KMS-11 (cell line): ENCODE results near the gene EIF4G1.
A peak's percentile ranks its signal among the peaks of the same experiment; 100 is the strongest.

ENCODE experiments used
- H2AFZ ChIP-seq: fragments of 200-600 bp; sonication (generic); 2 replicates; pipeline ENCODE4 v1.6.1; 2016; ENCODE audit warnings: antibody characterized with exemption, mixed run types, low read depth
- H3K27ac ChIP-seq: fragments of 200-600 bp; sonication (generic); 2 replicates; pipeline ENCODE4 v1.6.1; 2016; ENCODE audit warnings: mild to moderate bottlenecking, mixed run types
- H3K27me3 ChIP-seq: fragments of 200-600 bp; sonication (generic); 2 replicates; pipeline ENCODE4 v1.6.1; 2017; ENCODE audit warnings: mild to moderate bottlenecking, low read depth, mixed run types, moderate library complexity; ENCODE audit not compliant: insufficient read depth
- H3K36me3 ChIP-seq: fragments of 200-600 bp; sonication (generic); 2 replicates; pipeline ENCODE4 v1.6.1; 2017; ENCODE audit warnings: mild to moderate bottlenecking, mixed run types; ENCODE audit not compliant: insufficient read depth
- H3K4me1 ChIP-seq: fragments of 200-600 bp; sonication (generic); 2 replicates; pipeline ENCODE4 v1.6.1; 2016; ENCODE audit warnings: mild to moderate bottlenecking, low read depth, mixed run types; ENCODE audit not compliant: poor library complexity, severe bottlenecking
- H3K4me2 ChIP-seq: fragments of 200-600 bp; sonication (generic); 2 replicates; pipeline ENCODE4 v1.7.0; 2016; ENCODE audit warnings: mild to moderate bottlenecking, mixed run types
- H3K4me3 ChIP-seq: fragments of 200-600 bp; sonication (generic); IDR thresholded peaks from 2 replicates; pipeline ENCODE4 v1.6.1; 2017; ENCODE audit warnings: low read depth, low read length, mixed read lengths; ENCODE audit not compliant: insufficient read depth
- H3K79me2 ChIP-seq: fragments of 200-600 bp; sonication (generic); 2 replicates; pipeline ENCODE4 v1.6.1; 2016; ENCODE audit warnings: low read depth, mixed run types; ENCODE audit not compliant: insufficient read depth
- H3K9ac ChIP-seq: fragments of 200-600 bp; sonication (generic); 2 replicates; pipeline ENCODE4 v1.6.1; 2016; ENCODE audit warnings: mild to moderate bottlenecking, mixed run types
- H4K20me1 ChIP-seq: fragments of 200-600 bp; sonication (generic); 2 replicates; pipeline ENCODE4 v1.6.1; 2016; ENCODE audit warnings: mild to moderate bottlenecking, mixed run types; ENCODE audit not compliant: insufficient read depth
- TF ChIP-seq, protein P1 (sequence below): fragments of 200-600 bp; sonication (generic); conservative IDR thresholded peaks from 2 replicates; pipeline ENCODE4 v1.6.1; 2017; ENCODE audit warnings: low read depth, mild to moderate bottlenecking, antibody characterized with exemption, low read length, moderate library complexity, mixed read lengths

Gene EIF4G1

DNA sequence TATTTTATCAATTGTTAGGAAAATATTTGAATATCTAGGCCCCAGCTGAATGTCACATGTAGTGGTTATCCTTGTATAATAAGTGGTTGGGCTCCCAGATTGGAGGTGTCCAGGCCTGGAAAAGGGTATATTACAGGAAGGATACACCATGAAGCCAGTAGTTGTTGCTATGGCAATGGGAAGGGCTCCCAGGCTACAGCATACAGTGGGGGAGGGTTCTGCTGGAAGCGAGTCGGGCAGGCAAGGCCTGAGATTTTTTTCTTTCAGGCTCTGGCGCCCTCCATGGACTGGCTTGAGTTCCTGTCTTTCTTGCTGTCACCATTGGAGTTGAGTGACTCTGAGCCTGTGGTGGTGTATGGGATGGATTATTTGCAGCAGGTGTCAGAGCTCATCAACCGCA is 29.7 kb upstream of the EIF4G1 start:
- Histone ChIP-seq H3K4me2 (no peak overlapping the region), H3K9ac (no peak overlapping the region), H3K4me1 (no peaks in the 10 kb centered on the region), H3K27me3 (no peaks in the 10 kb centered on the region; the same call in 1 of the 2 replicates), H3K27ac (no peak overlapping the region), H3K79me2 (no peaks in the 10 kb centered on the region), H2AFZ (no peak overlapping the region), H4K20me1 (no peaks in the 10 kb centered on the region), H3K36me3 (no peaks in the 10 kb centered on the region), H3K4me3 (no peak overlapping the region)
- TF ChIP-seq, protein P1, sequence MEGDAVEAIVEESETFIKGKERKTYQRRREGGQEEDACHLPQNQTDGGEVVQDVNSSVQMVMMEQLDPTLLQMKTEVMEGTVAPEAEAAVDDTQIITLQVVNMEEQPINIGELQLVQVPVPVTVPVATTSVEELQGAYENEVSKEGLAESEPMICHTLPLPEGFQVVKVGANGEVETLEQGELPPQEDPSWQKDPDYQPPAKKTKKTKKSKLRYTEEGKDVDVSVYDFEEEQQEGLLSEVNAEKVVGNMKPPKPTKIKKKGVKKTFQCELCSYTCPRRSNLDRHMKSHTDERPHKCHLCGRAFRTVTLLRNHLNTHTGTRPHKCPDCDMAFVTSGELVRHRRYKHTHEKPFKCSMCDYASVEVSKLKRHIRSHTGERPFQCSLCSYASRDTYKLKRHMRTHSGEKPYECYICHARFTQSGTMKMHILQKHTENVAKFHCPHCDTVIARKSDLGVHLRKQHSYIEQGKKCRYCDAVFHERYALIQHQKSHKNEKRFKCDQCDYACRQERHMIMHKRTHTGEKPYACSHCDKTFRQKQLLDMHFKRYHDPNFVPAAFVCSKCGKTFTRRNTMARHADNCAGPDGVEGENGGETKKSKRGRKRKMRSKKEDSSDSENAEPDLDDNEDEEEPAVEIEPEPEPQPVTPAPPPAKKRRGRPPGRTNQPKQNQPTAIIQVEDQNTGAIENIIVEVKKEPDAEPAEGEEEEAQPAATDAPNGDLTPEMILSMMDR: peak; percentile 42; the same call in 1 of the 2 replicates

GRCh38 chr3:184289426-184289938 is 24.9 kb upstream of the EIF4G1 start:
- TF ChIP-seq, protein P1: peak; percentile 89
- Histone ChIP-seq H3K9ac (no peak overlapping the region), H2AFZ (peak overlapping the region; percentile 18; the same call in 1 of the 2 replicates)

DNA sequence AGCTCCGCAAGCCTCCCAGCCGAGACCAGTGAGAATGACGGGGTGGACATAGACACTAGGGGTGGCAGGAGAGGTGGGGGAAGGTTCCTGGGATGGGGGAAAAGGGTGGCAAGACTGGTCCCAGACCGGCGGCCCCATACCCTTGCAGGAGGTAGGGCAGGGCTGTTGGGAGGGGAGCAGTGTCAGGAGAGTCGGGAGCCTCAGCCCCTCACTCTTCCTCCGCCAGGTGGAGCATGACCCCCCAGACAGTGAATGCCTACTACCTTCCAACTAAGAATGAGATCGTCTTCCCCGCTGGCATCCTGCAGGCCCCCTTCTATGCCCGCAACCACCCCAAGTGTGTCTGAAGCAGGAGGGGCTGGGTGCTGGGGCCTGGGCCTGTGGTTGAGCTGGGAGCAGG is 24.1 kb upstream of the EIF4G1 start:
- no peak overlapping the region for H3K4me3 ChIP-seq
- no peak overlapping the region for H3K4me2 ChIP-seq
- TF ChIP-seq, protein P1: no peak
- H3K27me3 ChIP-seq: no peaks in the 10 kb centered on the region; the same call in 1 of the 2 replicates
- no peaks in the 10 kb centered on the region for H3K79me2 ChIP-seq
- H4K20me1 ChIP-seq: no peaks in the 10 kb centered on the region
- H3K9ac ChIP-seq: no peak overlapping the region
- H3K4me1 ChIP-seq: no peaks in the 10 kb centered on the region
- no peak overlapping the region for H3K27ac ChIP-seq
- H3K36me3 ChIP-seq: no peaks in the 10 kb centered on the region
- no peak overlapping the region for H2AFZ ChIP-seq

More at GRCh38 chr3:184289426-184289938, 24.9 kb upstream of the EIF4G1 start:
- H3K36me3 ChIP-seq: no peaks in the 10 kb centered on the region
- H3K27ac ChIP-seq: no peak overlapping the region
- H3K4me2 ChIP-seq: no peak overlapping the region
- H3K27me3 ChIP-seq: no peaks in the 10 kb centered on the region; the same call in 1 of the 2 replicates
- H3K4me3 ChIP-seq: no peak overlapping the region
- no peaks in the 10 kb centered on the region for H4K20me1 ChIP-seq
- H3K4me1 ChIP-seq: no peaks in the 10 kb centered on the region
- no peaks in the 10 kb centered on the region for H3K79me2 ChIP-seq

DNA sequence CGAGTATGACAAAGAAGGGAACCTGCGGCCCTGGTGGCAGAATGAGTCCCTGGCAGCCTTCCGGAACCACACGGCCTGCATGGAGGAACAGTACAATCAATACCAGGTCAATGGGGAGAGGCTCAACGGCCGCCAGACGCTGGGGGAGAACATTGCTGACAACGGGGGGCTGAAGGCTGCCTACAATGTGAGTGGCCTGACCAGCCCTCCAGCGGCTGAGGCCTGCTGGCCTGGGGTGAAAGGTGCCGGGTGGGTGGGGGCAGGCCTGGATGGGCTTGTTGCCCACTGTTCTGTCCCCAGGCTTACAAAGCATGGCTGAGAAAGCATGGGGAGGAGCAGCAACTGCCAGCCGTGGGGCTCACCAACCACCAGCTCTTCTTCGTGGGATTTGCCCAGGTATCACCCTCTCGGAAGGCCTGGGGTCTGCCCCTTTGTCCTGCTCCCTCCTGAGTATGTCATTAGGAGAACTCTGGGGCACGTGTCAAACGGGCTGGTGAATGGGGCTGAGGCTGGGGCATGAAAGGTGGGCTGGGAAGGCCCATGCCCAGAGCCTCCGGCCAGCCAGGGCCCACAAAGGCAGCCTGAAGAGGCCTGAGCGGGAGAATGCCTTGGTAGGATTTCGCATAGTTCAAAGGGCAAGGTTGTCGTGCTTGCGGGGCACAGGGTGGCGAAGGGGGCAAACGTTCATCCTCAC is 23.2 kb upstream of the EIF4G1 start:
- Histone ChIP-seq H3K4me2 (no peak overlapping the region), H3K4me3 (no peak overlapping the region), H3K36me3 (no peaks in the 10 kb centered on the region), H4K20me1 (no peaks in the 10 kb centered on the region), H3K27me3 (no peaks in the 10 kb centered on the region; the same call in 1 of the 2 replicates), H3K79me2 (no peaks in the 10 kb centered on the region), H3K27ac (no peak overlapping the region), H3K9ac (no peak overlapping the region), H3K4me1 (no peaks in the 10 kb centered on the region), H2AFZ (no peak overlapping the region)
- TF ChIP-seq, protein P1: no peak
